CD14-positive monocyte (primary cell): ENCODE data around the gene KIAA1328. TPM values are rescaled to one million over a fixed set of nuclear protein-coding genes. Genes with fewer than 3 reads are reported as not detected.

ENCODE experiments used
- DNase-seq, 3 donors: peaks; one replicate each; pipeline ENCODE4 v3.0.0-alpha.2; 2011 to 2022
- H2AFZ ChIP-seq: 2 replicates; pipeline ENCODE4 v1.6.0; 2012; ENCODE audit warnings: mild to moderate bottlenecking, low read depth, low read length, inconsistent platforms; ENCODE audit not compliant: insufficient read depth, poor library complexity, severe bottlenecking
- H3K27ac ChIP-seq, 2 donors: 1 replicate in 1 of 2; 2 replicates in 1 of 2; pipeline ENCODE4 v1.5.1; 2012 to 2013; ENCODE audit warnings: low read length in 2 of 2, control low read depth in 1 of 2, inconsistent platforms in 1 of 2, low read depth in 1 of 2, mild to moderate bottlenecking in 1 of 2
- H3K27me3 ChIP-seq, 2 donors: one replicate each; pipeline versions ENCODE4 v1.6.0 to v1.6.1; 2011 to 2013; ENCODE audit warnings: low read length in 2 of 2; ENCODE audit not compliant: control insufficient read depth in 2 of 2, insufficient read depth in 2 of 2
- H3K36me3 ChIP-seq, 2 donors: replicated peaks in 1 of 2; 1 replicate in 1 of 2; 2 replicates in 1 of 2; pipeline versions ENCODE4 v1.5.1 to v1.6.1; 2012 to 2013; ENCODE audit warnings: low read length in 2 of 2, control low read depth in 1 of 2, inconsistent platforms in 1 of 2, mild to moderate bottlenecking in 1 of 2; ENCODE audit not compliant: insufficient read depth in 2 of 2, control insufficient read depth in 1 of 2
- H3K4me1 ChIP-seq, 2 donors: 1 replicate in 1 of 2; 2 replicates in 1 of 2; pipeline versions ENCODE4 v1.5.1 to v1.6.1; 2012 to 2013; ENCODE audit warnings: low read length in 2 of 2, control low read depth in 1 of 2, inconsistent platforms in 1 of 2, mild to moderate bottlenecking in 1 of 2, moderate library complexity in 1 of 2; ENCODE audit not compliant: insufficient read depth in 2 of 2, control insufficient read depth in 1 of 2
- H3K4me2 ChIP-seq: replicated peaks from 2 replicates; pipeline ENCODE3; 2012; ENCODE audit warnings: low read length, moderate library complexity, mild to moderate bottlenecking; ENCODE audit not compliant: poor library complexity, severe bottlenecking; ENCODE audit errors: extremely low read depth
- H3K4me3 ChIP-seq, 3 experiments: fragments of 200-600 bp in 1 of 3; sonication (generic) in 1 of 3; replicated peaks in 1 of 3; 1 replicate in 2 of 3; 2 replicates in 1 of 3; pipeline ENCODE4 v1.5.1; 2011 to 2013; ENCODE audit warnings: low read length in 3 of 3, mild to moderate bottlenecking in 3 of 3, control low read depth in 2 of 3, low read depth in 2 of 3, inconsistent platforms in 1 of 3, moderate library complexity in 1 of 3
- H3K79me2 ChIP-seq: 2 replicates; pipeline ENCODE4 v1.6.0; 2012; ENCODE audit warnings: mild to moderate bottlenecking, control low read depth, inconsistent platforms, low read length, moderate library complexity; ENCODE audit not compliant: insufficient read depth
- H3K9ac ChIP-seq: 2 replicates; pipeline ENCODE4 v1.6.0; 2017; ENCODE audit warnings: low read length, mild to moderate bottlenecking; ENCODE audit not compliant: insufficient read depth, poor library complexity, severe bottlenecking
- H3K9me3 ChIP-seq, 2 donors: replicated peaks in 1 of 2; 1 replicate in 1 of 2; 2 replicates in 1 of 2; pipeline versions ENCODE4 v1.5.1 to v1.6.1; 2012 to 2013; ENCODE audit warnings: low read length in 2 of 2, control low read depth in 1 of 2; ENCODE audit not compliant: control insufficient read depth in 1 of 2, insufficient read depth in 1 of 2
- H4K20me1 ChIP-seq: 2 replicates; pipeline ENCODE4 v1.6.0; 2012; ENCODE audit warnings: mild to moderate bottlenecking, low read length, control low read depth, moderate library complexity; ENCODE audit not compliant: insufficient read depth
- H3K27ac Mint-ChIP-seq, 7 donors: one replicate each; pipeline ENCODE4 v1.8.0; 2020; ENCODE audit warnings: mild to moderate bottlenecking in 7 of 7, mixed read lengths in 7 of 7, moderate library complexity in 6 of 7, inconsistent platforms in 2 of 7
- H3K27me3 Mint-ChIP-seq, 3 donors: one replicate each; pipeline ENCODE4 v1.8.0; 2021 to 2022; ENCODE audit warnings: low read depth in 3 of 3, mild to moderate bottlenecking in 3 of 3, mixed read lengths in 3 of 3, moderate library complexity in 3 of 3, inconsistent platforms in 1 of 3
- H3K36me3 Mint-ChIP-seq, 2 donors: one replicate each; pipeline ENCODE4 v1.8.0; 2020; ENCODE audit warnings: mixed read lengths in 2 of 2, inconsistent platforms in 1 of 2, mild to moderate bottlenecking in 1 of 2
- H3K4me1 Mint-ChIP-seq: one replicate; pipeline ENCODE4 v1.8.0; 2020; ENCODE audit warnings: mild to moderate bottlenecking, mixed read lengths
- H3K4me3 Mint-ChIP-seq, 2 donors: one replicate each; pipeline ENCODE4 v1.8.0; 2020; ENCODE audit warnings: mild to moderate bottlenecking in 2 of 2, mixed read lengths in 2 of 2, moderate library complexity in 1 of 2
- H3K9me3 Mint-ChIP-seq, 7 donors: one replicate each; pipeline ENCODE4 v1.8.0; 2020 to 2022; ENCODE audit warnings: mixed read lengths in 7 of 7, mild to moderate bottlenecking in 6 of 7, moderate library complexity in 6 of 7, inconsistent platforms in 2 of 7
- CTCF ChIP-seq: fragments of 200-600 bp; IDR thresholded peaks from one replicate; pipeline ENCODE4 v1.8.0; 2022; ENCODE audit warnings: antibody characterized with exemption, mild to moderate bottlenecking
- WGBS: methylation state at CpG from one replicate; pipeline ENCODE4 v1.1.5; 2013; ENCODE audit warnings: missing lambda C conversion rate; ENCODE audit not compliant: insufficient coverage; 5-methylcytosine and 5-hydroxymethylcytosine counted together
- intact Hi-C, 2 donors: fragments of 100-400 bp; cut with micrococcal nuclease; formaldehyde crosslinking; loops; one replicate each; pipeline versions ENCODE4 v1.15.0 to v1.15.1; 2023
- polyA plus RNA-seq, 3 donors: library from polyadenylated mRNA; depleted of rRNA in 1 of 3; unstranded in 2 of 3; stranded (reverse) in 1 of 3; fragments of 300-500 nt in 2 of 3; fragments of >200 nt in 1 of 3; fragmentation: Illumina TruSeq in 2 of 3; gene quantifications; 1 replicate in 2 of 3; 2 replicates in 1 of 3; pipeline ENCODE4 v1.2.3, GENCODE V29; 2012 to 2021

The KIAA1328 gene
- polyA plus RNA-seq, 3 donors = 3.7 to 3.9 (median 3.8) TPM

GRCh38 chr18:36977121-36977520, 148.2 kb downstream of the KIAA1328 start:
- Histone ChIP-seq H3K4me3 (no peak overlapping the region), H3K79me2 (no peaks in the 10 kb centered on the region), H3K9me3 (peaks cover 0 to 4% of the 10 kb centered on the region in 2 donors), H3K4me2 (no peak overlapping the region), H3K27me3 (no peaks in the 10 kb centered on the region), H3K4me1 (no peaks in the 10 kb centered on the region), H3K9ac (no peak overlapping the region), H4K20me1 (no peaks in the 10 kb centered on the region), H3K36me3 (no peaks in the 10 kb centered on the region), H2AFZ (no peak overlapping the region), H3K27ac (no peak overlapping the region)
- no peak overlapping the region for H3K27ac Mint-ChIP-seq
- DNase-seq = no peak
- no peak overlapping the region for H3K4me3 Mint-ChIP-seq
- no peaks in the 10 kb centered on the region for H3K4me1 Mint-ChIP-seq
- peaks cover 3 to 9% (median 5%) of the 10 kb centered on the region in 7 donors for H3K9me3 Mint-ChIP-seq
- no peak for TF ChIP-seq CTCF
- no peaks in the 10 kb centered on the region for H3K27me3 Mint-ChIP-seq
- H3K36me3 Mint-ChIP-seq = no peaks in the 10 kb centered on the region
- intact Hi-C loops = no loop called here
- 86% methylated on average over 1 of the region's 2 CpGs for WGBS

- Histone ChIP-seq H3K4me2 (no peak overlapping the region), H4K20me1 (no peaks in the 10 kb centered on the region), H3K9me3 (peaks cover 10 to 15% of the 10 kb centered on the region in 2 donors), H3K4me1 (no peaks in the 10 kb centered on the region), H3K9ac (no peak overlapping the region), H3K79me2 (no peaks in the 10 kb centered on the region), H3K27ac (no peak overlapping the region), H2AFZ (no peak overlapping the region), H3K4me3 (no peak overlapping the region), H3K36me3 (no peaks in the 10 kb centered on the region), H3K27me3 (no peaks in the 10 kb centered on the region)
- Mint-ChIP-seq H3K27ac (no peak overlapping the region), H3K9me3 (peaks cover 8 to 26% (median 13%) of the 10 kb centered on the region in 7 donors), H3K4me3 (no peak overlapping the region), H3K27me3 (no peaks in the 10 kb centered on the region), H3K4me1 (no peaks in the 10 kb centered on the region), H3K36me3 (peaks cover 0 to 7% of the 10 kb centered on the region in 2 donors)
- no peak for TF ChIP-seq CTCF
- no peak for DNase-seq
- intact Hi-C loops = no loop called here
Observed at GRCh38 chr18:36993068-36993467, 164.1 kb downstream of the KIAA1328 start.
